IPS DF 6.9 (cell line): ENCODE measurements around the gene TTC7B.

ENCODE experiments used
- DNase-seq: peaks from one replicate; pipeline ENCODE4 v3.0.0-alpha.2; 2013; ENCODE audit warnings: low read depth, low spot score
- H3K27ac ChIP-seq: one replicate; pipeline ENCODE4 v1.5.1; 2013; ENCODE audit warnings: low read length, control low read depth
- H3K27me3 ChIP-seq: 2 replicates; pipeline ENCODE4 v1.6.1; 2013; ENCODE audit warnings: mild to moderate bottlenecking, low read length; ENCODE audit not compliant: control insufficient read depth, insufficient read depth
- H3K36me3 ChIP-seq: 2 replicates; pipeline ENCODE4 v1.6.1; 2013; ENCODE audit warnings: low read length; ENCODE audit not compliant: control insufficient read depth, insufficient read depth
- H3K4me1 ChIP-seq: 2 replicates; pipeline ENCODE4 v1.6.1; 2013; ENCODE audit warnings: low read length; ENCODE audit not compliant: control insufficient read depth, insufficient read depth
- H3K4me3 ChIP-seq: 2 replicates; pipeline ENCODE4 v1.5.1; 2013; ENCODE audit warnings: mild to moderate bottlenecking, low read length
- H3K9me3 ChIP-seq: 2 replicates; pipeline ENCODE4 v1.6.1; 2013; ENCODE audit warnings: low read length, inconsistent platforms; ENCODE audit not compliant: control insufficient read depth, insufficient read depth
- WGBS: extraction: QIAGEN DNeasy Blood & Tissue Kit; methylation state at CpG from one replicate; pipeline ENCODE4 v1.1.7; 2013; ENCODE audit warnings: mixed read lengths, missing lambda C conversion rate; ENCODE audit not compliant: insufficient read length, insufficient coverage; 5-methylcytosine and 5-hydroxymethylcytosine counted together

Gene TTC7B

DNA sequence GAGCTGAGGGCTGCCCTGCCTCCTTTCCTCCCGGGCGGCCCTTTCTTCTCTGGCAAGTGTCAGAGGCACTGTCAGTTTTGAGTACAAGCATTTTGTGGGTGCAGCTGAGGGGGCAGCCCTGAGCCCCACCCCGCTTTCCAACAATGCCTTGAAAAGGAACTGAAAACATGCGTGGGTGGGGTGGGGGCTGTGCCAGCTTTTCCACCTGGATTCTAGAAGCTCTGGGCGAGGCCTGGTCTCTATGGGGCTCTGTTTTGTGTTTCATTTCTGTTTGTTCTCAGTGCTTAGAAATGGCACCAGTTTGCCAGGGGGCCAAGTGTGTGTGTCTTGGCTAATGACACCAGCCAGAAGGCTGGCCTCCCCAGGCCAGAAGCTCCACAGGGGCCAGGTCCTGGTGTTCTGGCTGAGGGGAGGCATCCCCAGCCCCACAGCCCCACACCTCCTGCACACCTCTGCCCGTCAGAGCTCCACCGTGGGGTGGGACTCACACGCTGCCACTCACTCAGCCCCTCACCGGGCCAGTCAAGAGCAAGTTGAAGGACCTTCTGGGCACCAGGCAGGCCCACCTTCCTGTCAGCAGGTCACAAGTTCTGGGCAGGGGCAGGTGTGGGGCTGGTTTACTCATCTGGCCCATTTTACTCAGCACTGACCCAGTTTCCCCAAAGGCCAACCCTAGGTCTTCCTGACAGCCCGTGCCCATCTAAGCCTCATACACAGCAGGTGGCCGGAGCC is 264.3 kb downstream of the TTC7B start:
- Histone ChIP-seq H3K27me3 (no peaks in the 10 kb centered on the region), H3K4me1 (peaks cover 10% of the 10 kb centered on the region), H3K9me3 (no peaks in the 10 kb centered on the region), H3K4me3 (no peak overlapping the region), H3K36me3 (no peaks in the 10 kb centered on the region), H3K27ac (no peak overlapping the region)
- DNase-seq: no peak
- no CpG with 5 or more reads among the region's 11 CpGs for WGBS

DNA sequence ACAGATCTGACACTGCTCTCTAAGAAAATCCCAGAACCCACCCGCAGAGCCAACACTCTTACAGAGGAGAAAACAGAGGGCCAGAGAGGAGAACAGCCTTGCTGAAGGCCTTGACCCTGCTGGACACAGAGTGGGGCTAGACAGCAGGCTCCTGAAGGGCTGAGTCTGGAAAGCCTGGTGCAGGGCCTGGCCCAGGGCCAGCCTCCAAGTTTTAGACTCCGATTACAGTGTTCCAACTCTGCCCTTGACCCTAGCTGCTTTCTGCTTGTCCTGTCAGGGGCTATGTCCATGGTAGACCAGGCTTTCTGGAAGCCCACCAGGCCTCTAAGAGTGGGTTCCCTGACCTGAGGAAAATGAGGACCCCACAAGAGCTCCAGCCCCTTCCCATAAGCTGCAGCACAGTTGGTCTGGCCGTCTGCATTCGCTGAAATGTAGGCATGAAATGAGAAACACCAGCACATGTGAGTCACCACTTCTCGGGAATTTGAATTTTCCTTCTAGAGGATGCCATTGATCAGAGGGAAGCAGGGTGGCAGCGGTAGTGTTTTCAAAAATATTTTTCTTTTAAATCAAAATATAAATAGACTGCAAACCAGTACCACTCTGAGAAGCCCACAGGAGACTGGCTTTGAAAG is 265.0 kb downstream of the TTC7B start:
- H3K27ac ChIP-seq: no peak overlapping the region
- WGBS: no CpG with 5 or more reads among the region's 6 CpGs

DNA sequence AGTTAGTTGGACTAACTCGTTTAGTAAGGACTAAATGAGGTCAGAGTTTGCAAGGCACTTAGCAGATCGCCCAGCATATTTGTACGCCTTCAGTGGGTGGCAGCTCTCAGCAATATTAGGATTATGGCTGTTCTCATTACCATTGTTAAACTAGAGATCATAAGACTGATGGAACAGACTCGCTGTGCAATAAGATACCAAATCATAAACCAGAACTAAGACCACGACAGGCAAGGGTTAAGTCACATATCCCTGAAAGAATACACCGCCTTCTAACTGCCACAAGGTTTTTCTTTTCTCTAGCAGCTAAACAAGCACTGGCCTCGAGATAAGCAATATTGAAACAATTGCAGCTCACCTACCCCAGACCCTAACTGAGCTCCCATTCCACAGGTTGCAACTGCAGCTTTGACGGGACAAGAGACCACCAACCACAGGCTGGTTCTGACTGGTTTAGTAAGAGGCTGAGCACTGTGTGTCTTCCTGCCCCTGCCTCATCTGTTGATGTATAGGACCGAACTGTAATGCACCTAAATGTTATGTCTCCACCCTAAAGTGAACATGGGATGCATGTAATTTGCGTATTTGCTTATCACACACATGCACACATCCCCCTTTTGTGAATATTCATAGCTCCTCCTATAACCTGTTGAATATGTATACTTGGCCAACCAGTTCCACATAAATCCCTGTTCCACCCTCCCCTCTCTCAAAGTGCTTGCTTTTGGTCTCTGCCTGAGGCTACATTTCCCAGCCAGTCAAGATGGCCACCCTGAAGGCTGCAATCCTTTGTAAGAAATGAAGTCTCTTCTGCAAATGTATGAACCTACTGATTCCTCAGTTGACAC is 266.2 kb downstream of the TTC7B start:
- H3K4me1 ChIP-seq: peaks cover 7% of the 10 kb centered on the region
- H3K36me3 ChIP-seq: no peaks in the 10 kb centered on the region
- DNase-seq: no peak
- no CpG with 5 or more reads among the region's 10 CpGs for WGBS
- H3K9me3 ChIP-seq: no peaks in the 10 kb centered on the region
- H3K27ac ChIP-seq: no peak overlapping the region
- H3K27me3 ChIP-seq: no peaks in the 10 kb centered on the region
- no peak overlapping the region for H3K4me3 ChIP-seq

More for the DNA sequence above, 265.0 kb downstream of the TTC7B start:
- Histone ChIP-seq H3K36me3 (no peaks in the 10 kb centered on the region), H3K9me3 (no peaks in the 10 kb centered on the region), H3K4me3 (no peak overlapping the region), H3K27me3 (no peaks in the 10 kb centered on the region), H3K4me1 (peaks cover 11% of the 10 kb centered on the region)
- no peak for DNase-seq

DNA sequence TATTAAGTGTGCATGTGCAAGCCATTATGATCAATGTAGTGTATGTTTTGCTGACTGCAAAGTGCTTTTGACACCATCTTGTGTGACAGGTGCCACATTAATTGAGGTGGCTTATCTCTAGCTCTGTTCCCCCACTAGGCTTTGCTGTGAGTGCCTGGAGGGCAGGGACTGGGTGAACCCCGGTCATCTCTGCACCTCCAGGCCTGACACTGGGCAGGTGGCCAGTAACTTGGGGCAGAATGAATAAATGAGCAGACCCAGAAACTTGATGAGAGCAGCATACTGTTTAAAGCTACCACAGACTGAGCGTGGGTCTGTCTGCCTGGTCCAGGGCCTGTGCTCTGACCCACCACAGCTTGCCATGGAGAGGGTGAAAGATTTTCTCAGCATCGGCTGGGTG is 267.8 kb downstream of the TTC7B start:
- no peak for DNase-seq
- no peak overlapping the region for H3K27ac ChIP-seq
- H3K36me3 ChIP-seq: no peaks in the 10 kb centered on the region
- H3K9me3 ChIP-seq: no peaks in the 10 kb centered on the region
- H3K4me3 ChIP-seq: no peak overlapping the region
- H3K27me3 ChIP-seq: no peaks in the 10 kb centered on the region
- no CpG with 5 or more reads among the region's 3 CpGs for WGBS
- peaks cover 7% of the 10 kb centered on the region for H3K4me1 ChIP-seq

DNA sequence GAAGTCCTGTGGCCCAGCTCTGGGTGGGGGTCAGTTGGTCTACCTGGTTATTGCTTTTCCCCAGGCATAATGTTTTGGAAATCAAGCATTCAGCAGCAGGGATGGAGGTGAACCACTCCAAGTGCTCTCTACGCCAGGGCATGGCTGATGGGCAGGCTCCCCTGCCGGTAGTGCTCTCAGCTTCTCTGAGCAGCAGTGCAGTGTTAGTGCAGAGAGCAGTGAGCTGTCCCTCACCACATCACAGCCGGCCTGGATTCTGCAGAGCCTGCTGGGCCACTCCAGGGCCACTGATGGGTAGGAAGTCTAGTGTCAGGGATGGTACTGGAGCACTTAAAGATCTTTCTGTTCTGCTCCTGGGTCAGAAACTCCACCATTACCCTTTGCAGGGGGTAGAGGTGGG is 268.3 kb downstream of the TTC7B start:
- DNase-seq: no peak

DNA sequence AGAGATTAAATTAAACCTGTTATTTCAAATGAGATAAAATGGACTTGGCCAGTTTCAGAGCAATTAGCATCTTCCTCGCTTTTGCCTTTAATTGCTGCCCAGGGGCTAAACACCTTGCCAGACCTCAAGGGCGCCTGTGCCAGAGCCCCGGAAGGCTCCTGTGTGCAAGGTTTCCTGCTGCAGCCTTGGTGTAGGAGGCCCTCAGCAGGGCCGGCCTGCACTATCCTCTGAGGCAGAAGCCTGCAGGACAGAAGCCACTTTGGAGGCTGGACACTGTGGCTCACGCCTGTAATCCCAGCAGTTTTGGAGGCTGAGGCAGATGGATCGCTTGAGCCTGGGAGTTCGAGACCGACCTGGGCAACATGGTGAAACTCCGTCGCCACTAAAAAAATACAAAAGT is 269.0 kb downstream of the TTC7B start:
- no peak for DNase-seq
- no CpG with 5 or more reads among the region's 10 CpGs for WGBS
- no peaks in the 10 kb centered on the region for H3K36me3 ChIP-seq
- no peak overlapping the region for H3K27ac ChIP-seq
- H3K4me3 ChIP-seq: no peak overlapping the region
- peaks cover 7% of the 10 kb centered on the region for H3K4me1 ChIP-seq
- no peaks in the 10 kb centered on the region for H3K27me3 ChIP-seq
- no peaks in the 10 kb centered on the region for H3K9me3 ChIP-seq

More for the DNA sequence above, 268.3 kb downstream of the TTC7B start:
- Histone ChIP-seq H3K36me3 (no peaks in the 10 kb centered on the region), H3K4me3 (no peak overlapping the region), H3K27me3 (no peaks in the 10 kb centered on the region), H3K27ac (no peak overlapping the region), H3K4me1 (peaks cover 7% of the 10 kb centered on the region), H3K9me3 (no peaks in the 10 kb centered on the region)
- WGBS: no CpG with 5 or more reads among the region's 3 CpGs

DNA sequence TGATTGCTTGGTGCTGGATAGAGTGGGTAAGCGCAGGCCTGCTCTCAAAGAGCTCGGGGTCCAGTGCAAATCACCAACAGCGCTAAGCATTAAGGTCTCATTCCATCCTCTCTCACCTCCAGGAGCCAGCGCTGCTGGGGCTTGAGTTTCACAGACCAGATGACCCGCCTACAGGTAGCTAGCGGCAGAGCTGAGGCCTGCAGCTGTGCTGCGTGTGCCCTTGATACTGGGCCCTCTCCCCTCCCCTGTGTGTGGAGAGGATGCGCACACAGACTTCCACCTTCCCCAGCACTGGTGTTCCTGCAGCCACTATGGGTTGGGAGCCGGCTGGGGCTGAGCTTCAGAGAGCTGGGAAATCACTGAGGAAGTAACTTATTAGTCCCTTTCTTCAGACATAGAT is 269.5 kb downstream of the TTC7B start:
- H3K27me3 ChIP-seq: no peaks in the 10 kb centered on the region
- no CpG with 5 or more reads among the region's 9 CpGs for WGBS
- no peak for DNase-seq
- peaks cover 5% of the 10 kb centered on the region for H3K4me1 ChIP-seq
- H3K36me3 ChIP-seq: no peaks in the 10 kb centered on the region
- no peak overlapping the region for H3K4me3 ChIP-seq
- H3K9me3 ChIP-seq: no peaks in the 10 kb centered on the region
- H3K27ac ChIP-seq: no peak overlapping the region

DNA sequence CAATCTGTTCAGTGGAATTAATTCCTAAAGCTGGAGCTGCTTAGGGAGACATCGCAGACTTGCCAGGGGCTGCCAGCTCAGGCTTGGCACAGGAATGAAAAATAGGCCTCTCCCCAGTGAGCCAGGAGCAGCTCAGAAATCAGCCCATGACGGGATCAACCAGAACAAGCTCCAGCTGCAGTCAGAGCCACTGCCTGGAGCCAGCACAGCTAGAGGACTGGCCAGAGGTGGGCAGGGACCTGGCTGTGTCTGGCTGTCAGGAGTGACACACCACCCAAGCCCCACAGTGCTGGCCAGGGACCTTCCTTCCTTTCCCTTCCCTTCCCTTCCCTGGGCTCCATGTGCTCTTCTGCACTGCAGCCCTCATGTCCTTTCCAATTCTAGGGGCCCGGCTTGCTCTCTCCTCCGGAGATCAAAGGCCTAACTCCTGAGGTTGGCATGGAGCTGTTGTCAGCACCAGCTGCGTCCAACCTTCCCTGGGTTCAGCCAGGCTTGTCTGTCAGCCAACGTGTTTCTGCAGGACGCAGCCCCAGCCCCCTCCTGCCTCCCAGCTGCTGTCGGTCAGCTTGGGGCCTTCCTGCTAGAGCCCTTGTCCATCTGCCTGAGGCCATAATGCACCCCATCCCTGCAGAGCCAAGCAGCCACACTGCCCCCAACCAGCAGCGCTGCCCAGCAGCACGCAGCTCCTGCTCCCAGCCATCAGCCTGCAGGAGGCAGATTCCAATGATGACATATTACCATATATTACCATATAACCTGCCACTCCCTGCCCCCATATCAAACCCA is 270.1 kb downstream of the TTC7B start:
- no peak overlapping the region for H3K27ac ChIP-seq
- WGBS: no CpG with 5 or more reads among the region's 10 CpGs
- H3K4me1 ChIP-seq: peaks cover 5% of the 10 kb centered on the region
- DNase-seq: no peak
- H3K36me3 ChIP-seq: no peaks in the 10 kb centered on the region
- no peaks in the 10 kb centered on the region for H3K27me3 ChIP-seq
- H3K4me3 ChIP-seq: no peak overlapping the region
- H3K9me3 ChIP-seq: no peaks in the 10 kb centered on the region

DNA sequence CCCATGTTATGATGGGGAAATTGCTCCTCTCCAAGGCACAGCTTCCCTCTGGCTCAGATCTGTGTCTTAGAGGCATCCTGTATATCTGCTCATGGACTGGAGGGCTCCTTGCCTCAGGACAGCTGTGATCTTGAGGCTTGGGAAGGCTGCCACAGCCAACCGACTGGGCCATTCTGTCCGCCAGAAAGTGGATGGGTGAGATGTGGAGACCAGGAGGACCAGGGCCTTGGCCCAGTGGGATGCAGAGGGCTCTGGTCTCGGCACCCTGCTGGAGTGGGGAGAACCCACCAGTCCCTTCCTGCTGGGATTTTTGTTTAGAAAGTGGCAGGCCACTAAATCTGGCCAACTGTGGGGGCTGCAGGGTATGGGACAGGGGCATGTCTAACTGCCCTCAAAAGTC is 270.8 kb downstream of the TTC7B start:
- Histone ChIP-seq H3K27me3 (no peaks in the 10 kb centered on the region), H3K36me3 (no peaks in the 10 kb centered on the region), H3K9me3 (no peaks in the 10 kb centered on the region), H3K27ac (no peak overlapping the region), H3K4me1 (peaks cover 5% of the 10 kb centered on the region), H3K4me3 (no peak overlapping the region)
- WGBS: no CpG with 5 or more reads among the region's 3 CpGs
- no peak for DNase-seq

DNA sequence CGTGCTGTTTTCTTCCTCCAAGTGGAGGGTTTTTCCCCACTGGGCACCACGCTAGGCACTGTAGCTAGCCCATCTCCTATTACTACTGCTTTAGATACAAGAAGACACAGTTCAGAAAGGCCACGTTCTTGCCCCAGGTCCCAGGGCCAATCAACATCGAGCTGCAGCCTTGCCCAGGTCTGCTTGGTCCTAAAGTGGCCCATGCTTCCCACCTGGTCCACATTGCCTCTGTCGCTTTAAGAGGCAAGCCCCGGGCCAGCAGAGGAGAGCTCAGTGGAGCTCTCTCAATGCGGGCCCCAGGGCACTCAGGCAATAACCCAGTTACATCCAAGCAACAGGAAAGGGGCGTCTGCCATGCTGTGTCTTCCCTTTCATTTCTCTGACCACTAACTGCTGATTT is 271.3 kb downstream of the TTC7B start:
- peaks cover 5% of the 10 kb centered on the region for H3K4me1 ChIP-seq
- H3K36me3 ChIP-seq: no peaks in the 10 kb centered on the region
- no peak overlapping the region for H3K27ac ChIP-seq
- DNase-seq: no peak
- H3K27me3 ChIP-seq: no peaks in the 10 kb centered on the region
- H3K4me3 ChIP-seq: no peak overlapping the region
- WGBS: no CpG with 5 or more reads among the region's 8 CpGs
- no peaks in the 10 kb centered on the region for H3K9me3 ChIP-seq
